OCI-LY3 (cell line): ENCODE data around the gene GPR160.
A peak's percentile ranks its signal among the peaks of the same experiment; 100 is the strongest.

ENCODE experiments used
- H2AFZ ChIP-seq: fragments of 200-600, 300-600 bp; shearing (Covaris generic); 2 replicates; pipeline ENCODE4 v1.6.0; 2014; ENCODE audit warnings: antibody characterized with exemption, low read depth, low read length
- H3K27ac ChIP-seq: fragments of 200-600, 300-600 bp; sonication (generic); 2 replicates; pipeline ENCODE4 v1.5.1; 2014; ENCODE audit warnings: mild to moderate bottlenecking, low read length, moderate library complexity, mixed read lengths
- H3K27me3 ChIP-seq: fragments of 200-600, 300-600 bp; sonication (generic); 2 replicates; pipeline ENCODE4 v1.6.1; 2014; ENCODE audit warnings: low read depth, low read length, mixed read lengths
- H3K36me3 ChIP-seq: fragments of 200-600, 300-600 bp; sonication (generic); replicated peaks from 2 replicates; pipeline ENCODE3; 2014; ENCODE audit warnings: low read depth, low read length, mixed read lengths
- H3K4me1 ChIP-seq: fragments of 300-600, 200-600 bp; sonication (generic); 2 replicates; pipeline ENCODE4 v1.6.1; 2014; ENCODE audit warnings: low read length, mixed read lengths
- H3K4me2 ChIP-seq: fragments of 200-600, 300-600 bp; sonication (generic); 2 replicates; pipeline ENCODE4 v1.6.1; 2014; ENCODE audit warnings: low read length, mixed read lengths
- H3K4me3 ChIP-seq: fragments of 300-600, 200-600 bp; sonication (generic); 2 replicates; pipeline ENCODE4 v1.5.1; 2014; ENCODE audit warnings: antibody characterized with exemption, mild to moderate bottlenecking, low read length, moderate library complexity
- H3K79me2 ChIP-seq: fragments of 300-600, 200-600 bp; shearing (Covaris generic); 2 replicates; pipeline ENCODE4 v1.6.1; 2014; ENCODE audit warnings: mild to moderate bottlenecking, low read length, mixed read lengths
- H3K9ac ChIP-seq: fragments of 300-600, 200-600 bp; shearing (Covaris generic); 2 replicates; pipeline ENCODE4 v1.6.0; 2014; ENCODE audit warnings: mild to moderate bottlenecking, low read length, moderate library complexity
- H3K9me3 ChIP-seq: fragments of 200-600, 300-600 bp; shearing (Covaris generic); 2 replicates; pipeline ENCODE4 v1.6.1; 2014; ENCODE audit warnings: low read length, mixed read lengths; ENCODE audit not compliant: insufficient read depth
- H4K20me1 ChIP-seq: fragments of 200-600, 300-600 bp; sonication (generic); 2 replicates; pipeline ENCODE4 v1.6.1; 2016; ENCODE audit warnings: low read length, mixed read lengths; ENCODE audit not compliant: insufficient read depth
- EZH2phosphoT487 ChIP-seq: fragments of 200-600 bp; shearing (Covaris generic); IDR thresholded peaks from 2 replicates; pipeline ENCODE4 v1.6.1; 2018; ENCODE audit warnings: antibody characterized with exemption, mixed run types, low read depth
- TF ChIP-seq, protein P1 (sequence below): fragments of 200-600, 300-600 bp; sonication (generic); IDR thresholded peaks from 2 replicates; pipeline ENCODE4 v1.5.1; 2014; ENCODE audit warnings: antibody characterized with exemption, low read length, low read depth

The GPR160 gene

DNA sequence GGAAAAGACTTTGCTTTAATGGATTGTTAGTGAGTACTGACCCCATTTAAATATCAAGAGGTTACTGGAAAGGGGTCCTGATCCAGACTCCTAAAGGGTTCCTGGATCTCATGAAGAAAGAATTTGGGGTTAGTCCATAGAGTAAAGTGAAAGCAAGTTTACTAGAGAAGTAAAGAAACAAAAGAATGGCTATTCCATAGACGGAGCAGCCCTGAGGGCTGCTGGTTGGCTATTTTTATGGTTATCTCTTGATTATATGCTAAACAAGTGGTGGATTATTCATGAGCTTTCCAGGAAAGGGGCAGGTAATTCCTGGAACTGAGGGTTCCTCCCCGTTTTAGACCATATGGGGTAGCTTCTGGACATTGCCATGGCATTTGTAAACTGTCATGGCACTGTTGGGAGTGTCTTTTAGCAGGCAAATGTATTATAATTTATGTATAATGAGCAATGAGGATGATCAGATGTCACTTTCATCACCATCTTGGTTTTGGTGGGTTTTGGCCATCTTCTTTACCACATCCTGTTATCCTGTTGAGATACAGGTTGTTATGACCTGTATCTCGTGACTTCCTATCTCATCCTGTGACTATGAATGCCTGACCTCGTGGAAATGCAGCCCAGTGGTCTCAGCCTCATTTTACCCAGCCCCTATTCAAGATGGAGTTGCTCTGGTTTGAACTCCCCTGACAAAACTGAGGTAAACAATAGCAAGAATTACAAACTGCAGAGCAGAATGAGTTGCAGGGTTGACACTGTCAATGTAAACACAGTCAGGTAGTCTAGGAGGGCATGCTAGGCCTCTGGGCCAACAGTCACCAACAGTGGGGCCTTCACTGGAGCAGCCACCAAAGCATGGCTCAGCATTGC lies 10.3 kb upstream of the GPR160 start:
- Histone ChIP-seq H3K79me2 (no peaks in the 10 kb centered on the region), H3K9me3 (no peaks in the 10 kb centered on the region), H4K20me1 (no peaks in the 10 kb centered on the region), H3K9ac (no peak overlapping the region), H3K27ac (no peak overlapping the region), H3K27me3 (peaks cover 44% of the 10 kb centered on the region), H3K4me2 (no peak overlapping the region), H3K4me3 (no peak overlapping the region), H2AFZ (no peak overlapping the region), H3K36me3 (no peaks in the 10 kb centered on the region), H3K4me1 (no peaks in the 10 kb centered on the region)
- TF ChIP-seq, protein P1, sequence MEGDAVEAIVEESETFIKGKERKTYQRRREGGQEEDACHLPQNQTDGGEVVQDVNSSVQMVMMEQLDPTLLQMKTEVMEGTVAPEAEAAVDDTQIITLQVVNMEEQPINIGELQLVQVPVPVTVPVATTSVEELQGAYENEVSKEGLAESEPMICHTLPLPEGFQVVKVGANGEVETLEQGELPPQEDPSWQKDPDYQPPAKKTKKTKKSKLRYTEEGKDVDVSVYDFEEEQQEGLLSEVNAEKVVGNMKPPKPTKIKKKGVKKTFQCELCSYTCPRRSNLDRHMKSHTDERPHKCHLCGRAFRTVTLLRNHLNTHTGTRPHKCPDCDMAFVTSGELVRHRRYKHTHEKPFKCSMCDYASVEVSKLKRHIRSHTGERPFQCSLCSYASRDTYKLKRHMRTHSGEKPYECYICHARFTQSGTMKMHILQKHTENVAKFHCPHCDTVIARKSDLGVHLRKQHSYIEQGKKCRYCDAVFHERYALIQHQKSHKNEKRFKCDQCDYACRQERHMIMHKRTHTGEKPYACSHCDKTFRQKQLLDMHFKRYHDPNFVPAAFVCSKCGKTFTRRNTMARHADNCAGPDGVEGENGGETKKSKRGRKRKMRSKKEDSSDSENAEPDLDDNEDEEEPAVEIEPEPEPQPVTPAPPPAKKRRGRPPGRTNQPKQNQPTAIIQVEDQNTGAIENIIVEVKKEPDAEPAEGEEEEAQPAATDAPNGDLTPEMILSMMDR = no peak
- TF ChIP-seq EZH2phosphoT487 = no peak

DNA sequence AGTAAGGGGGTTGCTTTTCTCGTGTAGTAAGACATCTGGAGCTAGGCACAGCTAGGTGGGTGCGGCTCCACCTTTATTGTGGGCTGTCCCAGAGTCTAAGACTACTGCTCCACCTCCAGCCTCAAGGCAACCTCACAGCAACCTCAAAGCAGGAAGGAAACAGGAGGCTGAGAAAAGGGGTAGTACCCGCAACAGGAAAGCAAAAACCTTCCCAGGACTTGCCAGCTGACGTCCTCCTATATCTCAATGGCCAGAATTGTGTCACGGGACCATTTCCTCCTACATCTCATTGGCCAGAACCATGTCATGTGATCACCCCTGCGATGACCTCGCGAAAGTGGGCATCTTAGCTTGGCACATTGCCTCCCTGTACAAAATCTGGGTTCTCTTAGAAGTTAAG lies 4.3 kb upstream of the GPR160 start:
- no peaks in the 10 kb centered on the region for H3K36me3 ChIP-seq
- H3K4me2 ChIP-seq = no peak overlapping the region
- H3K4me3 ChIP-seq = no peak overlapping the region
- no peak overlapping the region for H3K27ac ChIP-seq
- H3K9me3 ChIP-seq = no peaks in the 10 kb centered on the region
- no peaks in the 10 kb centered on the region for H4K20me1 ChIP-seq
- H2AFZ ChIP-seq = no peak overlapping the region
- no peaks in the 10 kb centered on the region for H3K79me2 ChIP-seq
- peaks cover 55% of the 10 kb centered on the region for H3K27me3 ChIP-seq
- H3K9ac ChIP-seq = no peak overlapping the region
- no peak for TF ChIP-seq EZH2phosphoT487
- TF ChIP-seq, protein P1 = no peak
- peaks cover 4% of the 10 kb centered on the region for H3K4me1 ChIP-seq

DNA sequence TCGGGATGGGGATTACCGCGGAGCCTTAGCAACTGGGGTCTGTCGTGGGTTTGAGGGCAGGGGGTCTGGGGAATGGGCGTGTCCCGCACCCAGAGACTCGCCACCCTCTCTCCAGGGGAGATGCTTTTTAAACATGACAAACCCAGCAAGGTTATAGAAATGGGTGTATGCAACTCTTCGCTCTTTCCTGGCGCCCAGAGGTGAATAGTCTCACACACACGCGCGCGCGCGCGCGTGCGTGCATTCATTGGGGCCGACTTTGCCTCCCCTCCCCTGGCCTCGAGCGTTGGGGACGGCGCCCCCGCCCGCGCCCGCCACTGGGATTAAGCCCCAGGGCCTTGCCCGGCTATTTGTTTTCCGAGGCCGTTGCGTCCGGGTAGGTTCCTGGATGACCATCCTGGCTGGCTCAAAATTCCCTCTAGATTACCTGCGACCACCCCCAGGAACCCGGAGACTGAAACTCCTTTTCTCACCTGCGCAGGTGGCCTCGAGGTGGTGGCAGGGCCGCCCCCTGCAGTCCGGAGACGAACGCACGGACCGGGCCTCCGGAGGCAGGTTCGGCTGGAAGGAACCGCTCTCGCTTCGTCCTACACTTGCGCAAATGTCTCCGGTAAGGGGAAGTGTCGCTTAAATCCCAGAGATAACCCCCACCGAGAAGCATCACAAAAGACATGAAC lies 777 bp downstream of the GPR160 start:
- Histone ChIP-seq H2AFZ (peak overlapping the region; percentile 37; the same call in 1 of the 2 replicates), H3K27me3 (peaks cover 58% of the 10 kb centered on the region), H3K27ac (no peak overlapping the region), H3K9me3 (peaks cover 4% of the 10 kb centered on the region; the same call in 1 of the 2 replicates), H3K4me2 (peak overlapping the region; percentile 92), H3K4me3 (peak overlapping the region; percentile 78), H3K9ac (peak overlapping the region; percentile 21; the same call in 1 of the 2 replicates), H4K20me1 (no peaks in the 10 kb centered on the region), H3K4me1 (peaks cover 38% of the 10 kb centered on the region), H3K79me2 (no peaks in the 10 kb centered on the region), H3K36me3 (no peaks in the 10 kb centered on the region)
- TF ChIP-seq, protein P1 = peak; percentile 16
- TF ChIP-seq EZH2phosphoT487 = no peak

DNA sequence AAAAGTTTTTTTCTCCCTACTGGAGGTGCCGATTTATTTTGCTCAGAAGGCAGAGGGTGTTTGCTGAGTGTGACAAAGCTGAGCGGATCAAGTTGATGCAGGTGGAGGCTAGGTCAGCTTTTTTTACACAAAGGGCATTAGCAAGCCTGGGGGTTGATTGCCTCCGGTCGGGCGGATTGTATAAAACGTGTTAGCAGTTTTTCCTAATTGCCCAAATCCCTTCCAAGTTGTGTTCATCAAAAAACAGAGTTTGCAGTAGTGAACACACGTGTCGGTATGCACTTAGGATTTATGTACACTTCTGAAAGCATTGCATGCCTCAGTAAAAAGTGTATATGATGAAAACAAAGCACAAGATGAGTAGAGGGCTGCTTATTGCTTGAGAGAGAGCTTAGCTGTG lies 2.6 kb downstream of the GPR160 start:
- H2AFZ ChIP-seq = no peak overlapping the region
- H3K4me3 ChIP-seq = peak overlapping the region; percentile 58
- H3K27me3 ChIP-seq = peaks cover 53% of the 10 kb centered on the region
- peaks cover 56% of the 10 kb centered on the region for H3K4me1 ChIP-seq
- H4K20me1 ChIP-seq = no peaks in the 10 kb centered on the region
- H3K27ac ChIP-seq = no peak overlapping the region
- peaks cover 4% of the 10 kb centered on the region; the same call in 1 of the 2 replicates for H3K9me3 ChIP-seq
- no peak overlapping the region for H3K9ac ChIP-seq
- H3K4me2 ChIP-seq = peak overlapping the region; percentile 62
- no peak for TF ChIP-seq EZH2phosphoT487
- TF ChIP-seq, protein P1 = no peak
- H3K79me2 ChIP-seq = no peaks in the 10 kb centered on the region
- no peaks in the 10 kb centered on the region for H3K36me3 ChIP-seq
